ENCODE measurements around the gene BEST4. TPM values are rescaled to one million over a fixed set of nuclear protein-coding genes. Genes with fewer than 3 reads are reported as not detected.

Gene BEST4
- total and polyA plus RNA-seq, 2 of the 8 experiments (the other 6 are each of a cell fraction or from before 2014, with no cell fraction given), result 0.76 to 1.4 TPM

DNA sequence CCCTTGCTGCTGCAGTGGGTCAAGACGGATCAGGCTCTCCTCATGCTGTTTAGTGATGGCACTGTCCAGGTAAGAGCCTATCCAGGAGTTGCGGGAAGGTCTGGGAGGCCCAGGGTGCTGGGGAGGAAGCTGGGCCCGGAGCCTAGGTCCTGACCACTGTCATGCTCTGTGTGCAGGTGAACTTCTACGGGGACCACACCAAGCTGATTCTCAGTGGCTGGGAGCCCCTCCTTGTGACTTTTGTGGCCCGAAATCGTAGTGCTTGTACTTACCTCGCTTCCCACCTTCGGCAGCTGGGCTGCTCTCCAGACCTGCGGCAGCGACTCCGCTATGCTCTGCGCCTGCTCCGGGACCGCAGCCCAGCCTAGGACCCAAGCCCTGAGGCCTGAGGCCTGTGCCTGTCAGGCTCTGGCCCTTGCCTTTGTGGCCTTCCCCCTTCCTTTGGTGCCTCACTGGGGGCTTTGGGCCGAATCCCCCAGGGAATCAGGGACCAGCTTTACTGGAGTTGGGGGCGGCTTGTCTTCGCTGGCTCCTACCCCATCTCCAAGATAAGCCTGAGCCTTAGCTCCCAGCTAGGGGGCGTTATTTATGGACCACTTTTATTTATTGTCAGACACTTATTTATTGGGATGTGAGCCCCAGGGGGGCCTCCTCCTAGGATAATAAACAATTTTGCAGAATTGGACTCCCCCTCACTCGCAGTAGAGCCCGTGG lies 17.5 kb upstream of the BEST4 start:
- H2BK12ac ChIP-seq (ENCODE audit: low read depth, low read length), result no peak overlapping the region
- H2AFZ ChIP-seq (ENCODE audit: low read length), result no peak overlapping the region
- peak overlapping the region; percentile 44; the same call in 1 of the 2 replicates for H2BK5ac ChIP-seq (ENCODE audit: low read depth, low read length)
- no peak overlapping the region; the same call in 1 of the 2 replicates for H4K8ac ChIP-seq (ENCODE audit: extremely low read depth, insufficient read depth, low read length)
- H3K4me2 ChIP-seq (ENCODE audit: insufficient read depth in 1 of 2, low read depth in 2 of 2, low read length in 2 of 2), result no peak overlapping the region
- no peak overlapping the region for H4K91ac ChIP-seq (replicated peaks; ENCODE audit: insufficient read length, low read length)
- no peaks in the 10 kb centered on the region for H3K79me2 ChIP-seq (ENCODE audit: control insufficient read depth in 1 of 2, insufficient read depth in 2 of 2, low read length in 2 of 2)
- H2AK5ac ChIP-seq (ENCODE audit: low read depth, low read length), result 0 out of 2 replicates have a peak overlapping the region, but pooled peaks have one; percentile 19
- H3K27me3 ChIP-seq (replicated peaks in 1 of 4; ENCODE audit: control insufficient read depth in 3 of 4, extremely low read depth in 1 of 4, insufficient read depth in 3 of 4, low read length in 3 of 4), result peaks cover 0 to 5% (median 0%) of the 10 kb centered on the region in 4 experiments; a peak in 2 of 7 replicates
- POLR2A ChIA-PET (ENCODE audit: partially characterized antibody), result interaction anchor here (1.2 to 19.2 kb wide), 10 partner anchors 9 to 84 kb away, joined by 5 to 547 read pairs (median 17); partner anchors contain the start of genes BEST4, RNU5D-1 and RPS8
- H3K79me1 ChIP-seq (ENCODE audit: low read depth, low read length), result no peaks in the 10 kb centered on the region
- no peak overlapping the region for H3K23ac ChIP-seq (ENCODE audit: insufficient read length)
- WGBS, 2 experiments (ENCODE audit: extremely low coverage in 1 of 2, insufficient coverage in 1 of 2, insufficient read length in 1 of 2, insufficient replicate concordance in 2 of 2, low coverage in 1 of 2, low lambda C conversion rate in 2 of 2, missing lambda C conversion rate in 1 of 2), result 94% methylated on average over 20 of the region's 20 CpGs; no CpG with 5 or more reads in 1 of the 2 experiments
- no peak overlapping the region for H3K18ac ChIP-seq (ENCODE audit: extremely low read depth, low read length)
- H3K4me3 ChIP-seq (ENCODE audit: extremely low read depth in 1 of 4, insufficient read depth in 2 of 4, low read depth in 3 of 4, low read length in 4 of 4), result no peak overlapping the region
- no peak overlapping the region for H2BK120ac ChIP-seq (replicated peaks; ENCODE audit: low read depth, low read length)
- peaks cover 4% of the 10 kb centered on the region; the same call in 1 of the 2 replicates for H3K23me2 ChIP-seq (ENCODE audit: low read depth, low read length)
- H3K14ac ChIP-seq (ENCODE audit: insufficient read length), result no peak overlapping the region
- no peak overlapping the region for H2BK15ac ChIP-seq (ENCODE audit: low read length)
- H3K56ac ChIP-seq (replicated peaks; ENCODE audit: insufficient read length, low read depth, low read length), result no peak overlapping the region
- no peak overlapping the region for H3K27ac ChIP-seq (ENCODE audit: low read depth, low read length)
- H3K4me1 ChIP-seq (replicated peaks in 1 of 4; ENCODE audit: control insufficient read depth in 3 of 4, insufficient read depth in 4 of 4, low read length in 3 of 4), result peaks cover 10 to 41% (median 29%) of the 10 kb centered on the region in 4 experiments
- CTCF ChIA-PET (ENCODE audit: partially characterized antibody), result interaction anchor here (0.5 to 5.4 kb wide), 12 partner anchors 9 to 181 kb away, joined by 3 to 37 read pairs (median 8); partner anchors contain the start of genes BEST4, EIF2B3 and RNU5D-1
- H2BK20ac ChIP-seq (ENCODE audit: low read length), result no peak overlapping the region
- DNase-seq (ENCODE audit: low read depth in 1 of 2, low spot score in 2 of 2), result no peak
- no peak overlapping the region for H3K9ac ChIP-seq (replicated peaks in 1 of 4; ENCODE audit: extremely low read depth in 1 of 4, low read depth in 3 of 4, low read length in 3 of 4)
- H4K20me1 ChIP-seq (replicated peaks in 1 of 2; ENCODE audit: control insufficient read depth in 1 of 2, insufficient read depth in 2 of 2, low read length in 2 of 2), result peaks cover 0 to 9% of the 10 kb centered on the region in 2 experiments
- no peak overlapping the region for H4K5ac ChIP-seq (ENCODE audit: insufficient read length, low read depth, low read length)
- H3K36me3 ChIP-seq (ENCODE audit: control insufficient read depth in 2 of 4, insufficient read depth in 4 of 4, low read length in 3 of 4), result peaks cover 0 to 16% (median 10%) of the 10 kb centered on the region in 4 experiments; a peak in 5 of 8 replicates
- no peaks in the 10 kb centered on the region for H3K9me3 ChIP-seq (ENCODE audit: insufficient read depth in 2 of 2, low read depth in 1 of 2, low read length in 1 of 2)
- FAIRE-seq, result no peak
- H3K4ac ChIP-seq (replicated peaks; ENCODE audit: insufficient read length, low read depth, low read length), result no peak overlapping the region
- TF ChIP-seq CREB1 (IDR thresholded peaks at IDR 0.05) (no peak), KDM5A (IDR thresholded peaks at IDR 0.05; ENCODE audit: low read length) (no peak), RAD21 (IDR thresholded peaks at IDR 0.05 in 1 of 2, conservative IDR thresholded peaks at IDR 0.05 in 1 of 2; ENCODE audit: low read depth in 2 of 2, low read length in 2 of 2) (no peak), POU5F1 (IDR thresholded peaks at IDR 0.05; ENCODE audit: low read depth, low read length) (no peak), TAF7 (optimal IDR thresholded peaks at IDR 0.05; ENCODE audit: borderline replicate concordance, low read depth, low read length) (no peak), SUZ12 (IDR thresholded peaks at IDR 0.05; ENCODE audit: low read length) (no peak), EZH2 (IDR thresholded peaks at IDR 0.05; ENCODE audit: low read depth, low read length, severe bottlenecking) (no peak)
- TF ChIP-seq, protein P1, sequence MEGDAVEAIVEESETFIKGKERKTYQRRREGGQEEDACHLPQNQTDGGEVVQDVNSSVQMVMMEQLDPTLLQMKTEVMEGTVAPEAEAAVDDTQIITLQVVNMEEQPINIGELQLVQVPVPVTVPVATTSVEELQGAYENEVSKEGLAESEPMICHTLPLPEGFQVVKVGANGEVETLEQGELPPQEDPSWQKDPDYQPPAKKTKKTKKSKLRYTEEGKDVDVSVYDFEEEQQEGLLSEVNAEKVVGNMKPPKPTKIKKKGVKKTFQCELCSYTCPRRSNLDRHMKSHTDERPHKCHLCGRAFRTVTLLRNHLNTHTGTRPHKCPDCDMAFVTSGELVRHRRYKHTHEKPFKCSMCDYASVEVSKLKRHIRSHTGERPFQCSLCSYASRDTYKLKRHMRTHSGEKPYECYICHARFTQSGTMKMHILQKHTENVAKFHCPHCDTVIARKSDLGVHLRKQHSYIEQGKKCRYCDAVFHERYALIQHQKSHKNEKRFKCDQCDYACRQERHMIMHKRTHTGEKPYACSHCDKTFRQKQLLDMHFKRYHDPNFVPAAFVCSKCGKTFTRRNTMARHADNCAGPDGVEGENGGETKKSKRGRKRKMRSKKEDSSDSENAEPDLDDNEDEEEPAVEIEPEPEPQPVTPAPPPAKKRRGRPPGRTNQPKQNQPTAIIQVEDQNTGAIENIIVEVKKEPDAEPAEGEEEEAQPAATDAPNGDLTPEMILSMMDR (IDR thresholded peaks at IDR 0.05; ENCODE audit: control extremely low read depth in 1 of 3, insufficient read depth in 1 of 3, low read depth in 1 of 3, low read length in 3 of 3), result peak in 2 of 3 experiments; percentile 7 to 11; a peak in 1 of 4 replicates
